ENCODE measurements around the gene YPEL2.

- TF ChIP-seq NR3C1 (CRISPR knock-in tag; IDR thresholded peaks at IDR 0.05), result no peak
- no peak for TF ChIP-seq FOXM1 (CRISPR knock-in tag; IDR thresholded peaks at IDR 0.05)
- TF ChIP-seq CTCF (CRISPR knock-in tag; IDR thresholded peaks at IDR 0.05), result no peak
- no peak for TF ChIP-seq ZNF792 (CRISPR knock-in tag; IDR thresholded peaks at IDR 0.05)
- TF ChIP-seq ZBTB33 (CRISPR knock-in tag; IDR thresholded peaks at IDR 0.05), result no peak
- TF ChIP-seq E2F2 (CRISPR knock-in tag; IDR thresholded peaks at IDR 0.05; ENCODE audit: borderline replicate concordance), result no peak
- TF ChIP-seq ZNF543 (CRISPR knock-in tag; IDR thresholded peaks at IDR 0.05), result no peak
- no peak for TF ChIP-seq TCF12 (IDR thresholded peaks at IDR 0.05)
- TF ChIP-seq TCF12 (CRISPR knock-in tag; IDR thresholded peaks at IDR 0.05), result no peak
- TF ChIP-seq NBN (conservative IDR thresholded peaks at IDR 0.05), result no peak
- no peak for TF ChIP-seq ZNF644 (CRISPR knock-in tag; IDR thresholded peaks at IDR 0.05; ENCODE audit: low read depth)
- TF ChIP-seq REST (IDR thresholded peaks at IDR 0.05; ENCODE audit: borderline replicate concordance in 1 of 2, low read depth in 1 of 2, low read length in 2 of 2), result no peak
These were observed 64.8 kb downstream of the YPEL2 start for GRCh38 chr17:59396134-59396826.
